Measurements from ENCODE around the gene CHST11.

Gene CHST11

GRCh38 chr12:104704224-104704779, 247.6 kb downstream of the CHST11 start:
- ATAC-seq (replicated peaks) (no peak), DNase-seq (no peak)
- peak overlapping the region; percentile 66 to 80 for H3K27ac Mint-ChIP-seq
- peaks cover 37 to 65% of the 10 kb centered on the region in 2 donors for H3K4me1 Mint-ChIP-seq (ENCODE audit: low read depth in 2 of 2)
- no peak overlapping the region for H3K4me3 Mint-ChIP-seq
- H3K9me3 Mint-ChIP-seq: no peaks in the 10 kb centered on the region
- no peaks in the 10 kb centered on the region for H3K27me3 Mint-ChIP-seq
- H3K36me3 Mint-ChIP-seq (ENCODE audit: insufficient read depth): peaks cover 13% of the 10 kb centered on the region

- Mint-ChIP-seq H3K4me1 (ENCODE audit: low read depth in 2 of 2) (peaks cover 46 to 58% of the 10 kb centered on the region in 2 donors), H3K4me3 (no peak overlapping the region), H3K27me3 (no peaks in the 10 kb centered on the region), H3K27ac (peak overlapping the region; percentile 6 to 72), H3K9me3 (no peaks in the 10 kb centered on the region), H3K36me3 (ENCODE audit: insufficient read depth) (peaks cover 13% of the 10 kb centered on the region)
- ATAC-seq (replicated peaks) (no peak), DNase-seq (no peak)
These were observed 250.4 kb downstream of the CHST11 start for GRCh38 chr12:104707194-104707593.

GRCh38 chr12:104707794-104708558, 251.2 kb downstream of the CHST11 start:
- H3K27ac Mint-ChIP-seq: peak overlapping the region; percentile 6 to 62
- H3K4me1 Mint-ChIP-seq (ENCODE audit: low read depth in 2 of 2): peaks cover 43 to 52% of the 10 kb centered on the region in 2 donors
- no peaks in the 10 kb centered on the region for H3K27me3 Mint-ChIP-seq
- H3K36me3 Mint-ChIP-seq (ENCODE audit: insufficient read depth): peaks cover 13% of the 10 kb centered on the region
- no peaks in the 10 kb centered on the region for H3K9me3 Mint-ChIP-seq
- no peak for ATAC-seq (replicated peaks)
- no peak overlapping the region for H3K4me3 Mint-ChIP-seq
- no peak for DNase-seq

GRCh38 chr12:104708891-104709290, 252.1 kb downstream of the CHST11 start:
- Mint-ChIP-seq H3K27ac (peak overlapping the region; percentile 62 to 78), H3K36me3 (ENCODE audit: insufficient read depth) (peaks cover 9% of the 10 kb centered on the region), H3K4me3 (no peak overlapping the region), H3K27me3 (no peaks in the 10 kb centered on the region), H3K4me1 (ENCODE audit: low read depth in 2 of 2) (peaks cover 37 to 51% of the 10 kb centered on the region in 2 donors), H3K9me3 (no peaks in the 10 kb centered on the region)
- no peak for DNase-seq
- no peak for ATAC-seq (replicated peaks)

GRCh38 chr12:104709692-104710435, 253.1 kb downstream of the CHST11 start:
- ATAC-seq (replicated peaks): no peak
- Mint-ChIP-seq H3K9me3 (no peaks in the 10 kb centered on the region), H3K27ac (peak overlapping the region; percentile 62 to 78), H3K36me3 (ENCODE audit: insufficient read depth) (peaks cover 6% of the 10 kb centered on the region), H3K4me3 (no peak overlapping the region), H3K4me1 (ENCODE audit: low read depth in 2 of 2) (peaks cover 43 to 58% of the 10 kb centered on the region in 2 donors), H3K27me3 (no peaks in the 10 kb centered on the region)
- no peak for DNase-seq

GRCh38 chr12:104710940-104711689, 254.4 kb downstream of the CHST11 start:
- Mint-ChIP-seq H3K27ac (peak overlapping the region; percentile 62 to 75), H3K27me3 (no peaks in the 10 kb centered on the region), H3K4me1 (ENCODE audit: low read depth in 2 of 2) (peaks cover 46 to 63% of the 10 kb centered on the region in 2 donors), H3K9me3 (no peaks in the 10 kb centered on the region), H3K4me3 (no peak overlapping the region), H3K36me3 (ENCODE audit: insufficient read depth) (peaks cover 3% of the 10 kb centered on the region)
- ATAC-seq (replicated peaks) (no peak), DNase-seq (no peak)

- Mint-ChIP-seq H3K36me3 (ENCODE audit: insufficient read depth) (peaks cover 3% of the 10 kb centered on the region), H3K4me1 (ENCODE audit: low read depth in 2 of 2) (peaks cover 42 to 57% of the 10 kb centered on the region in 2 donors), H3K27ac (peak overlapping the region; percentile 63 to 75), H3K9me3 (no peaks in the 10 kb centered on the region), H3K4me3 (no peak overlapping the region), H3K27me3 (no peaks in the 10 kb centered on the region)
- DNase-seq (no peak), ATAC-seq (replicated peaks) (no peak)
These were observed 255.7 kb downstream of the CHST11 start for GRCh38 chr12:104712477-104712876.

- H3K27ac Mint-ChIP-seq: peak overlapping the region; percentile 63 to 75
- H3K27me3 Mint-ChIP-seq: no peaks in the 10 kb centered on the region
- H3K4me1 Mint-ChIP-seq (ENCODE audit: low read depth in 2 of 2): peaks cover 38 to 53% of the 10 kb centered on the region in 2 donors
- DNase-seq (no peak), ATAC-seq (replicated peaks) (no peak)
- peaks cover 3% of the 10 kb centered on the region for H3K36me3 Mint-ChIP-seq (ENCODE audit: insufficient read depth)
- H3K4me3 Mint-ChIP-seq: no peak overlapping the region
- no peaks in the 10 kb centered on the region for H3K9me3 Mint-ChIP-seq
These were observed 256.2 kb downstream of the CHST11 start for GRCh38 chr12:104712968-104713367.

- no peaks in the 10 kb centered on the region for H3K9me3 Mint-ChIP-seq
- no peak overlapping the region for H3K4me3 Mint-ChIP-seq
- H3K27me3 Mint-ChIP-seq: no peaks in the 10 kb centered on the region
- no peak for ATAC-seq (replicated peaks)
- peak overlapping the region; percentile 63 to 75 for H3K27ac Mint-ChIP-seq
- H3K4me1 Mint-ChIP-seq (ENCODE audit: low read depth in 2 of 2): peaks cover 41 to 57% of the 10 kb centered on the region in 2 donors
- no peak for DNase-seq
- peaks cover 3% of the 10 kb centered on the region for H3K36me3 Mint-ChIP-seq (ENCODE audit: insufficient read depth)
These were observed 256.7 kb downstream of the CHST11 start for GRCh38 chr12:104713444-104713843.

- DNase-seq (no peak), ATAC-seq (replicated peaks) (no peak)
- H3K4me1 Mint-ChIP-seq (ENCODE audit: low read depth in 2 of 2): peaks cover 40 to 55% of the 10 kb centered on the region in 2 donors
- no peaks in the 10 kb centered on the region for H3K36me3 Mint-ChIP-seq (ENCODE audit: insufficient read depth)
- H3K9me3 Mint-ChIP-seq: no peaks in the 10 kb centered on the region
- peak overlapping the region; percentile 63 to 75 for H3K27ac Mint-ChIP-seq
- H3K27me3 Mint-ChIP-seq: no peaks in the 10 kb centered on the region
- no peak overlapping the region for H3K4me3 Mint-ChIP-seq
These were observed 257.6 kb downstream of the CHST11 start for GRCh38 chr12:104714369-104714768.

GRCh38 chr12:104716172-104716571, 259.4 kb downstream of the CHST11 start:
- H3K4me1 Mint-ChIP-seq (ENCODE audit: low read depth in 2 of 2): peaks cover 48 to 59% of the 10 kb centered on the region in 2 donors
- ATAC-seq (replicated peaks): no peak

GRCh38 chr12:104718304-104718929, 261.7 kb downstream of the CHST11 start:
- DNase-seq (no peak), ATAC-seq (replicated peaks) (no peak)
- peaks cover 58 to 72% of the 10 kb centered on the region in 2 donors for H3K4me1 Mint-ChIP-seq (ENCODE audit: low read depth in 2 of 2)
- H3K36me3 Mint-ChIP-seq (ENCODE audit: insufficient read depth): peaks cover 18% of the 10 kb centered on the region
- H3K27ac Mint-ChIP-seq: peak overlapping the region; percentile 95 to 99
- H3K9me3 Mint-ChIP-seq: no peaks in the 10 kb centered on the region
- H3K27me3 Mint-ChIP-seq: no peaks in the 10 kb centered on the region
- no peak overlapping the region for H3K4me3 Mint-ChIP-seq

More at GRCh38 chr12:104716172-104716571, 259.4 kb downstream of the CHST11 start:
- no peaks in the 10 kb centered on the region for H3K9me3 Mint-ChIP-seq
- no peak for DNase-seq
- peaks cover 13% of the 10 kb centered on the region for H3K36me3 Mint-ChIP-seq (ENCODE audit: insufficient read depth)
- H3K4me3 Mint-ChIP-seq: no peak overlapping the region
- H3K27ac Mint-ChIP-seq: peak overlapping the region; percentile 63 to 75
- H3K27me3 Mint-ChIP-seq: no peaks in the 10 kb centered on the region

Measured in effector memory CD8-positive, alpha-beta T cell (primary cell).